Mesothelial cell of epicardium (in vitro differentiated cells): Measurements from ENCODE around the gene CAMK1. TPM values are rescaled to one million over a fixed set of nuclear protein-coding genes. Genes with fewer than 3 reads are reported as not detected.

ENCODE experiments used
- DNase-seq, 2 experiments: peaks; one replicate each; pipeline ENCODE4 v3.0.0; 2021; ENCODE audit warnings: low spot score in 2 of 2; ENCODE audit not compliant: unreplicated experiment in 2 of 2
- H3K27ac Mint-ChIP-seq: 2 replicates; pipeline ENCODE4 v1.8.0; 2021; ENCODE audit warnings: mixed read lengths
- H3K27me3 Mint-ChIP-seq: 2 replicates; pipeline ENCODE4 v1.8.0; 2021; ENCODE audit warnings: low read depth, mixed read lengths
- H3K36me3 Mint-ChIP-seq: 2 replicates; pipeline ENCODE4 v1.8.0; 2021; ENCODE audit warnings: mixed read lengths
- H3K4me1 Mint-ChIP-seq: 2 replicates; pipeline ENCODE4 v1.8.0; 2021; ENCODE audit warnings: mixed read lengths
- H3K4me3 Mint-ChIP-seq: 2 replicates; pipeline ENCODE4 v1.8.0; 2021; ENCODE audit warnings: mild to moderate bottlenecking, moderate library complexity, mixed read lengths
- H3K9me3 Mint-ChIP-seq: 2 replicates; pipeline ENCODE4 v1.8.0; 2021; ENCODE audit warnings: mixed read lengths
- CTCF ChIP-seq: fragments of 200-600 bp; sonication (generic); IDR thresholded peaks from one replicate; pipeline ENCODE4 v1.5.0; 2021; ENCODE audit warnings: antibody characterized with exemption; ENCODE audit not compliant: unreplicated experiment
- total RNA-seq: library from RNA; stranded (reverse); gene quantifications from 3 replicates; pipeline ENCODE4 v1.2.1, GENCODE V29; 2021

CAMK1 gene
- total RNA-seq, 1 donor from 2014 or later: 9.7 TPM

DNA sequence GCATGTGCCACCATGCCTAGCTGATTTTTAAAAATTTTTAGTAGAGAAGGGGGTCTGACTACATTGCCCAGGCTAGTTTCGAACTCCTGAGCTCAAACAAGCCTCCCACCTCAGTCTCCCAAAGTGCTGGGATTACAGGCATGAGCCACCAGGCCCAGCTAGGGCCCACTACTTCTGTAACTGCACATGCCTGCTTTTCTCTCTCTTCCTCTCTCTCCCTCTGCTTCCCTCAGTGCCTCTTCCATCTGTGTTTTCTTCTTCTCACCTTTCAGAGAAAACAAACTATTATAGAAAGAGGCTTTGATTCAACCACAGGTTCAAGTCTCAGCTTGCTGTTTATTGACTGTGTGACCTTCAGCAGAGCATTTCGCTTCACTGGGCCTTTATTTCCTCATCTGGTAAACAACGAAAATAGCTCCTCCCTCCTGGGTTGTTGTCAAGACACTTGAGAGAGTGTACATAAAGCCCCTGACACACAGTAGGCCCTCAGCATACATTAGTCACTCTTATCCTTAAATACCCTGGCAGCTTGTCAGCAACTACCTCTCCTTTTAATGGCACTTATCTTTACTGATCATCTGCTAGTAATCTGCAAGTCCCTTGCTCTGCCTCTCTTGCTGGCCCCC lies 12.3 kb upstream of the CAMK1 start:
- Mint-ChIP-seq H3K27ac (no peak overlapping the region), H3K4me1 (no peaks in the 10 kb centered on the region), H3K27me3 (no peaks in the 10 kb centered on the region), H3K9me3 (no peaks in the 10 kb centered on the region), H3K36me3 (peaks cover 29% of the 10 kb centered on the region), H3K4me3 (no peak overlapping the region)
- no peak for DNase-seq
- TF ChIP-seq CTCF: no peak

DNA sequence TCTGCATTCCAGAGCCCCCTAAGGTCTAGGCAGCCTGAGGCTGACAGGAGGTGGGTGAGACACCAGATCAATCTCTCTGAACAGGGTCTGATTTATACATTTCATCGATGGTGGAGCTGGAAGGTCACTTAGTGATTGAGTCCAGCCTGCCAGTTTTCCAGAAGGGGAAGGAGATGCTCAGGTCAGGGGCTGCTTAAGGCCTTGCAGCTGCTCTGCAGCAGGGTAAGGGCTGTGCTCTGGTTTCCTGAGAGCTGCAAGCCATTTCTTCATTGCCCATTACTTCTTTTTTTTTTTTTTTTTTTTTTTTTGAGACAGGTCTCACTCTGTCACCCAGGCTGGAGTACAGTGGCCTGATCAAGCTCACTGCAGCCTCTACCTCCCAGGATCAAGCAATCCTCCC lies 11.8 kb upstream of the CAMK1 start:
- Mint-ChIP-seq H3K36me3 (peaks cover 25% of the 10 kb centered on the region), H3K27ac (no peak overlapping the region), H3K4me1 (no peaks in the 10 kb centered on the region), H3K9me3 (no peaks in the 10 kb centered on the region), H3K27me3 (no peaks in the 10 kb centered on the region), H3K4me3 (no peak overlapping the region)
- TF ChIP-seq CTCF: no peak
- no peak for DNase-seq

- Mint-ChIP-seq H3K36me3 (peaks cover 22% of the 10 kb centered on the region), H3K27me3 (no peaks in the 10 kb centered on the region), H3K9me3 (no peaks in the 10 kb centered on the region), H3K4me3 (no peak overlapping the region), H3K27ac (no peak overlapping the region), H3K4me1 (no peaks in the 10 kb centered on the region)
- no peak for TF ChIP-seq CTCF
- no peak for DNase-seq
Observed at GRCh38 chr3:9780910-9781309, 11.2 kb upstream of the CAMK1 start.

GRCh38 chr3:9780458-9780812 lies 10.7 kb upstream of the CAMK1 start:
- H3K9me3 Mint-ChIP-seq: no peaks in the 10 kb centered on the region
- no peak overlapping the region for H3K4me3 Mint-ChIP-seq
- TF ChIP-seq CTCF: no peak
- no peaks in the 10 kb centered on the region for H3K4me1 Mint-ChIP-seq
- H3K27ac Mint-ChIP-seq: no peak overlapping the region
- no peaks in the 10 kb centered on the region for H3K27me3 Mint-ChIP-seq
- DNase-seq: no peak
- peaks cover 20% of the 10 kb centered on the region for H3K36me3 Mint-ChIP-seq

DNA sequence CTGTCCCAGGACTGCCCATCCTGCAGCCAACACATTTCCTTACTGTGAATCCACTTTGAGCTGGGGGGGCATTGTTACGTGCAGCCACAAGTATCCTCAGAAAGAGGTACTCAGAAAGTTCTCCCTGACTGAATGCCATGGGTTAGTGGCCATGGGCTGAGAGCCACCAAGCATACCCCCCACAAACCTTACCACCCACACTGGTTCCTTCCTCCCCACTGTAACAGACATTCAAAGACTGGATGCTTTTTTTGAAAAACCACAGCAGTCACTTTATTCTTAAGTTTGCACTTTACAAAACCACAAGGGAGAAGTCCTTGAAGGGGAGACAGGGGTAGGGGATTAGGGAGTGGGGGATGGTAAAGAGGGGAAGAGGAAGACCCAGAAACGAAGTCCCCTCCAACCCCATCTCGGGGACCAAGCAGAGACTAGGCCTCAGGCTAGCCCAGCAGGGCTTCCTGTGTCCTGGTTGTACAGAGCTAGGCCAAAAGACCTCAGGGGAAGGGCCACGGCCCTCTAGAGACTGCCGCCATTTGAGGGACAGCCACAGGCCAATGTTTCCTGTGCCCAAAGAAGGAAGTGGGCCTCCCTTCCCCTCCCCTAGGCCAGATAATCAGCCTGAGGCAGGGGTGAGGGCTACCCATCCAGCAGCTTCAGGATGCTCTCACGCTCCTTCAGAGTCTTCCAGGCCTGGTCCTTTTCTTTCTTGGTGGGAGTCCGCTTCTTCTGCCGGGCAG lies 10.1 kb upstream of the CAMK1 start:
- Mint-ChIP-seq H3K4me3 (no peak overlapping the region), H3K36me3 (peaks cover 17% of the 10 kb centered on the region), H3K27me3 (no peaks in the 10 kb centered on the region), H3K4me1 (no peaks in the 10 kb centered on the region), H3K9me3 (no peaks in the 10 kb centered on the region), H3K27ac (no peak overlapping the region)
- TF ChIP-seq CTCF: no peak
- no peak for DNase-seq
